IPS DF 6.9 (cell line): ENCODE measurements around the gene SSPN.

Source experiments
- DNase-seq: peaks from one replicate; pipeline ENCODE4 v3.0.0-alpha.2; 2013; ENCODE audit warnings: low read depth, low spot score
- H3K27ac ChIP-seq: one replicate; pipeline ENCODE4 v1.5.1; 2013; ENCODE audit warnings: low read length, control low read depth
- H3K27me3 ChIP-seq: 2 replicates; pipeline ENCODE4 v1.6.1; 2013; ENCODE audit warnings: mild to moderate bottlenecking, low read length; ENCODE audit not compliant: control insufficient read depth, insufficient read depth
- H3K36me3 ChIP-seq: 2 replicates; pipeline ENCODE4 v1.6.1; 2013; ENCODE audit warnings: low read length; ENCODE audit not compliant: control insufficient read depth, insufficient read depth
- H3K4me1 ChIP-seq: 2 replicates; pipeline ENCODE4 v1.6.1; 2013; ENCODE audit warnings: low read length; ENCODE audit not compliant: control insufficient read depth, insufficient read depth
- H3K4me3 ChIP-seq: 2 replicates; pipeline ENCODE4 v1.5.1; 2013; ENCODE audit warnings: mild to moderate bottlenecking, low read length
- H3K9me3 ChIP-seq: 2 replicates; pipeline ENCODE4 v1.6.1; 2013; ENCODE audit warnings: low read length, inconsistent platforms; ENCODE audit not compliant: control insufficient read depth, insufficient read depth
- WGBS: extraction: QIAGEN DNeasy Blood & Tissue Kit; methylation state at CpG from one replicate; pipeline ENCODE4 v1.1.7; 2013; ENCODE audit warnings: mixed read lengths, missing lambda C conversion rate; ENCODE audit not compliant: insufficient read length, insufficient coverage; 5-methylcytosine and 5-hydroxymethylcytosine counted together

The SSPN gene

DNA sequence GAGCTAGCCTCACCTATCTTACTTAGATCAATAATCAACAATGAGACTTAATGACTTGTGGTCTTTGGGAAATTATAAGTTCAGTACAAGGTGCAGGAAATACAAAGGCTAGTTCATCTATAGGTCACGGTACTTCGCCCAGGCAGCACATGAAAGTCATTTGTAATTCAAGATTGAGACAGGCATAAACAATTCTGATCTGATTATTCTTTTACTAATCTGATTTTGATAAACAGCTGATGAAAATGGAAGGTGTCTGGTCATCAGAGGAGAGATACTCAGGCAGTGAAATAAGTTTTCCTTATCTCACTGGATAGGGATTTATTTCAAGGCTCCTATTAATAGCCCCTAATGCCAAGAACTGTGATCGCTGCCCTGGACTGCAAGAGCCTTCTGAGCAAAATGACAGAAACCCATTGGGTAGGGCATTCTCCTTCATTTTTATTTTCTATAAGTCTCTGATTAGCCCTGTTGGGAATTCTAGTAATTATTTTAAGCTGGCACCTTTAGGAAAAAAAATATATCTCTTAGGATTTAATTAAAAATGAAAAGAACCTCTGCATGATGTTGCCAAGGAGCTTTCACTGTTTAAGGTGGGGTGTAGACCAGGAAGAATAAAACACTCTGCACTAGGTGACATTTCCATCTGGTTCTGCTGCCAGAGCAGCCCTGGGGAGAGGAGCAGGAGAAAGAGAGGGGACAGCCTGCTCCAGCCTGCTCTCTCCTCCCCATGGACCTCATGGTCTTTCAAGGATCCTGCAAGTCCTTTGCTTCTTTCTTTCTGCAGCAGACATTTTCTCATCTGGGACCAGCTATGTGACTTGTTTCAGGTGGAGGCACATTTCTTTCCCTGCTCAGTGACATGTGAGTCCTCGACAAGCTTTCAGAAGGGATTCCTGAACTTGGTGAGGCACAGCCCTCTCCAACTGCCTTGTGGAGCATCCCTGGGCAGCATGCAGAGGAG is 44.8 kb downstream of the SSPN start:
- Histone ChIP-seq H3K27me3 (no peaks in the 10 kb centered on the region), H3K36me3 (no peaks in the 10 kb centered on the region), H3K9me3 (no peaks in the 10 kb centered on the region), H3K4me1 (no peaks in the 10 kb centered on the region), H3K27ac (no peak overlapping the region), H3K4me3 (no peak overlapping the region)
- no peak for DNase-seq
- no CpG with 5 or more reads among the region's 4 CpGs for WGBS

DNA sequence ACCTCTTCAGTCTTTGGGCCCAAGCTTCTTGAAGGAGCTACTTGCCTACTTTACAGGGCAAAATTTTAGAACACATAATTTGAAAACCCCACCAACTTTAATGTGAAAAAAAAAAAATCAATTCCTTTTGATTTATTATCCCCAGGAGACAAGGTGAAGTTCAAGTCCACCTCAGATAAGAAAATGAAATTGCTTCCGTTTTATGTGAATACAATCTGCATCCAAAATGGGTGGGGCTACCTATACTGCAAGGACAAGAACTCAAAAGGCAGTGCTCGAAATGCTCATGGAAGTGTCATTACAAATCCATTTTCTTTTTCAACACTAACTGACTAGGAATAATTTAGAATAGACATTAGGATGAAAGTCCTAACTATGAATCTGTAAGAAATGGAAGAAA is 45.7 kb downstream of the SSPN start:
- no CpG with 5 or more reads among the region's 2 CpGs for WGBS
- no peaks in the 10 kb centered on the region for H3K36me3 ChIP-seq
- no peaks in the 10 kb centered on the region for H3K4me1 ChIP-seq
- no peaks in the 10 kb centered on the region for H3K27me3 ChIP-seq
- H3K27ac ChIP-seq, result no peak overlapping the region
- H3K9me3 ChIP-seq, result no peaks in the 10 kb centered on the region
- H3K4me3 ChIP-seq, result no peak overlapping the region
- DNase-seq, result no peak

DNA sequence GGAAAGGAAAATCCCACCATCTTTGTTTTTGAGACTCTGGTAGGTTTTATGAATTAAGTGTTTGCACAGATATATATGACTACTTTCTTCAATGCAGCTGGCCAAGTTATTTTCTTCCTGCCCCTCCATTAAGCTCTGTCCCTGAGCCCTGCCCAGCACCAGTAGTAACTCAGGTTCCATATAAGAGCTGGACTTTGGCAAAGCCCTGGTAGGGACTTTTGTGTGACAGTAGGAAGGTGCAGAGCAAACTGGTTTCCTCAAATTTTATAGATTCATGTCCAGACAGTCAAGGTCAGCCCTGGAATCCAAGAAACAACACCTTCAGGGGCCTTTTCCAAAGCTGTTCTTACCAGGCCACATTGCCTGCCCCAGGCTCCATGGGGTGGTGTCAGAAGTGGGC is 47.3 kb downstream of the SSPN start:
- Histone ChIP-seq H3K9me3 (no peaks in the 10 kb centered on the region), H3K36me3 (no peaks in the 10 kb centered on the region), H3K4me1 (no peaks in the 10 kb centered on the region), H3K27ac (no peak overlapping the region), H3K4me3 (no peak overlapping the region), H3K27me3 (no peaks in the 10 kb centered on the region)
- no peak for DNase-seq

DNA sequence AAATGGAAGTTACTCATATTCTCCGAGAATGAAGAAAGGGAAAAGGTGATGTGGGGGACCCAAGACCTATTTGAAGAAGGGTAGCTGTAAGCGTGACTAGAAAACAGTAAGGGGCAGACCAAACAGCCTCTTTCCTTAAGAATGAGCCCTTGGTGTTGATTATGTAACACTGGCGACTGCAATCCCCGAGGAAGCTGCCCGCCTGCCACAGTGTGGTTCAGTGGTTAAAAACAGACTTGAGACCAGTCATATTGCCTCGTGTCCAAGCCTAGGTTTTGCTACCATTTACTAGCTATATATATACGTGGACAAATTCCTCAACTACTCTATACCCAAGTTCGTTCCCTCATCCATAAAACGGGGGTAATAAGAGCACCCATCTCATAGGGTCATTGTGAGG is 49.1 kb downstream of the SSPN start:
- DNase-seq, result no peak
- H3K9me3 ChIP-seq, result no peaks in the 10 kb centered on the region
- no peaks in the 10 kb centered on the region for H3K36me3 ChIP-seq
- WGBS, result no CpG with 5 or more reads among the region's 9 CpGs
- H3K27ac ChIP-seq, result no peak overlapping the region
- H3K4me3 ChIP-seq, result no peak overlapping the region
- no peaks in the 10 kb centered on the region for H3K4me1 ChIP-seq
- no peaks in the 10 kb centered on the region for H3K27me3 ChIP-seq

DNA sequence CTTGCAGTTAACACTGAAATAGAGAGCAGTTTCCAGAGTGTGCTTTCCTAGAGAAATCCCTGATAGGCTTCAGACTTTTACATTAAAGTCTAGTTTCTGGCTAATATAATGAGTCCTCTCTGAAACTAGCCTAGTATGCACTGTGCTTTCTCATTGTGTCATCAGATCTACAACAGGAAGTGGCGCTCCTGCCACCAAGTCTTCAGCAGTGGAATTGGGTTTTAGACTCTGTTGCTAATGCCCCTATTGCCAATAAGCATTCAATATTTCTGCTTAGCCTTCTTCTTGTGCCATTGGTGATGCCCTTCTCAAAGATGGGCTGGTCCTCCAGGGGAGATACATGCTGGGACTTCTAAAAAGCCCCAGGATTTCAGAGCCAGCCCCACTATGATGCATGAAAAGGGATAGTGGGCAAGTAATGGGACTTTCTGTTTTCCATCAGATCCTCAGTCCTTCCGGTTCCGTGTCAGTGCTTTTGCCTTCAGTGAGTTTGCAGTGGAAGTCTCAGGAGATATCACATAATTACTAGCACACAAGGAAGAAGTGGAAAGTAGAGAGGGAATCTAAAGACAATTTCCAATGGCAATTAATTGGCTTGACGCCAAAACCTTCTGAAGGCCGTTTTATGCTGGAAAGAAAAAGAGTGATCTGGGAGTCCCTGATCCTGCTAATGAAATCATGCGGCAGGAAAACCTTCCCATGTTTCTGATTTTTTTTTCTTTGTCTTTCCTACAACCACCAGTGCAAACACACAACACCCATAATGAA is 50.0 kb downstream of the SSPN start:
- WGBS, result no CpG with 5 or more reads among the region's 6 CpGs
- Histone ChIP-seq H3K4me1 (no peaks in the 10 kb centered on the region), H3K4me3 (no peak overlapping the region), H3K27me3 (no peaks in the 10 kb centered on the region), H3K27ac (no peak overlapping the region), H3K9me3 (no peaks in the 10 kb centered on the region), H3K36me3 (no peaks in the 10 kb centered on the region)
- DNase-seq, result no peak

- H3K4me1 ChIP-seq, result no peaks in the 10 kb centered on the region
- no CpG with 5 or more reads among the region's 4 CpGs for WGBS
- no peak overlapping the region for H3K4me3 ChIP-seq
- H3K36me3 ChIP-seq, result no peaks in the 10 kb centered on the region
- no peak overlapping the region for H3K27ac ChIP-seq
- H3K27me3 ChIP-seq, result no peaks in the 10 kb centered on the region
- DNase-seq, result no peak
- H3K9me3 ChIP-seq, result no peaks in the 10 kb centered on the region
Observed at GRCh38 chr12:26246483-26247164, 51.3 kb downstream of the SSPN start.

DNA sequence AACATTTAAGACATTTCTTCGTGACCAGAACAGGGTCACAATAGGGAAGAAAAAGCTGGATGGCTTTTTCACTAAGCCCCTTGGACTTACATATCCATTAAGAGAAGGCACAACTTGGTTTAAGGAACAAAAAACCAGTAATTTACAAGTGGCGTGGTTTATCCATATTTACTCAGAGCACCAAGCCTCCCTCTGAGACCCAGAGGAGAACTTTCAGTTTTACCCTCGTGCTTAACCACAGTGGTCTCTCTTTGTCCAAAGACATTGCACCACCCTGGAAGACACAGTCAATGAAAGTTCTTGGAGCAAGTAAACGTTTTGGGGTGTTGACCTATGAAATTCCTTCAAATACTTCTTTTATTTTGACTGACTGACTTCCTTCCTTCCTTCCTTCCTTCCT is 52.5 kb downstream of the SSPN start:
- Histone ChIP-seq H3K4me3 (no peak overlapping the region), H3K27ac (no peak overlapping the region), H3K9me3 (no peaks in the 10 kb centered on the region), H3K36me3 (no peaks in the 10 kb centered on the region), H3K4me1 (no peaks in the 10 kb centered on the region), H3K27me3 (no peaks in the 10 kb centered on the region)
- no peak for DNase-seq
- WGBS, result no CpG with 5 or more reads among the region's 4 CpGs

GRCh38 chr12:26250801-26251200 is 55.4 kb downstream of the SSPN start:
- no CpG with 5 or more reads among the region's 3 CpGs for WGBS
- no peak overlapping the region for H3K4me3 ChIP-seq
- no peaks in the 10 kb centered on the region for H3K36me3 ChIP-seq
- H3K9me3 ChIP-seq, result no peaks in the 10 kb centered on the region
- no peaks in the 10 kb centered on the region for H3K27me3 ChIP-seq
- H3K27ac ChIP-seq, result no peak overlapping the region
- H3K4me1 ChIP-seq, result no peaks in the 10 kb centered on the region
- DNase-seq, result no peak

DNA sequence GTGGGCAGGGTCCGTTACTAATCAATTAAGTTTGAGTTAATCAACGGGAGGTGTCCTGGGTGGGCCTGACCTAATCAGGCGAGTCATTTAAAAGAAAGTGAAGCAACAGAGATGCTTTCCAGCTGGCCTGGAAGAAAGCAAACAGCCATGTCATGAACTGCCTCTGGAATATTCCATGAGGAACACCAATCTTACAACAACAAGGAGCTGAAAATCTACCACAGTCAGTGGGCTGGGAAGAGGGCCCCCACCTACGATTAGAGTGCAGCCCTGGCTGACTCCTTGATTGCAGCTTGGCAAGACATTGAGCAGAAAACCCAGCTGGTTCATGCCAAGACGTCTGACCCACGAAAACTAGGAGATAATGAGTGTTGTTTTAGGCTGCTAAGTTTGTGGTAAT is 56.2 kb downstream of the SSPN start:
- Histone ChIP-seq H3K36me3 (no peaks in the 10 kb centered on the region), H3K9me3 (no peaks in the 10 kb centered on the region), H3K27ac (no peak overlapping the region), H3K4me3 (no peak overlapping the region), H3K4me1 (no peaks in the 10 kb centered on the region), H3K27me3 (no peaks in the 10 kb centered on the region)
- no peak for DNase-seq
- WGBS, result no CpG with 5 or more reads among the region's 6 CpGs

DNA sequence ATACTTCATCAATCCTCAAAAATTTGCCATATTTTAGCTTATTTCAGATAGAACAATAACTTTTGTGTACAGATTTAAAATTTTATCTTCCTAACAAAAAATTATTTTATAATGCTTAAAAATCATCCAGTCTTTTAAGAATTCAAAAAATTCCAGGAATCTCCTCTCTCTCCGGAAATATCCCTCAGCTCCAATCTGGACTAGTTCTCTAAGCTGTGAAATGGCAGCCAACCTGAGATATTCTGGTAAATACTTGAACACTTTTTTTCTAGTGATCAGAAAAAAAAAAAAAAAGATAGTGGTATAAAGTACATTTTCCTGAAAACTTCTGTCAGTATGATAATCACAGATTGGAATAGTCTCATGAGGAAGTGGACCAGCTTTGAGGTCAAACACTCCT is 57.6 kb downstream of the SSPN start:
- Histone ChIP-seq H3K36me3 (no peaks in the 10 kb centered on the region), H3K27ac (no peak overlapping the region), H3K9me3 (no peaks in the 10 kb centered on the region), H3K4me1 (no peaks in the 10 kb centered on the region), H3K4me3 (no peak overlapping the region), H3K27me3 (no peaks in the 10 kb centered on the region)
- DNase-seq, result no peak
- no CpG with 5 or more reads among the region's 1 CpG for WGBS
